Karpas-422 (cell line): ENCODE data around the gene SLC25A10. TPM values are rescaled to one million over a fixed set of nuclear protein-coding genes. Genes with fewer than 3 reads are reported as not detected.

Experiments
- DNase-seq: peaks from one replicate; pipeline ENCODE4 v3.0.0-alpha.2; 2015
- H2AFZ ChIP-seq: fragments of 200-600 bp; sonication (generic); 2 replicates; pipeline ENCODE4 v1.6.1; 2014; ENCODE audit warnings: antibody characterized with exemption, low read length, mixed read lengths
- H3K27ac ChIP-seq: fragments of 200-600 bp; sonication (generic); 2 replicates; pipeline ENCODE4 v1.5.1; 2014; ENCODE audit warnings: mild to moderate bottlenecking, low read length, moderate library complexity
- H3K27me3 ChIP-seq: fragments of 200-600 bp; sonication (generic); 2 replicates; pipeline ENCODE4 v1.6.1; 2014; ENCODE audit warnings: low read length, mixed read lengths
- H3K36me3 ChIP-seq: fragments of 200-600 bp; sonication (generic); 2 replicates; pipeline ENCODE4 v1.6.1; 2014; ENCODE audit warnings: low read length, mixed read lengths; ENCODE audit not compliant: insufficient read depth
- H3K4me1 ChIP-seq: fragments of 200-600 bp; sonication (generic); 2 replicates; pipeline ENCODE4 v1.6.1; 2014; ENCODE audit warnings: mild to moderate bottlenecking, low read length, mixed read lengths
- H3K4me2 ChIP-seq: fragments of 200-600 bp; sonication (generic); 2 replicates; pipeline ENCODE4 v1.6.1; 2014; ENCODE audit warnings: low read length, low read depth, mild to moderate bottlenecking; ENCODE audit not compliant: poor library complexity, severe bottlenecking
- H3K4me3 ChIP-seq: fragments of 200-600 bp; sonication (generic); 2 replicates; pipeline ENCODE4 v1.5.1; 2014; ENCODE audit warnings: mild to moderate bottlenecking, antibody characterized with exemption, low read length, mixed read lengths
- H3K79me2 ChIP-seq: fragments of 200-600 bp; sonication (generic); 2 replicates; pipeline ENCODE4 v1.6.1; 2014; ENCODE audit warnings: mild to moderate bottlenecking, low read length, mixed read lengths
- H3K9ac ChIP-seq: fragments of 200-600 bp; sonication (generic); 2 replicates; pipeline ENCODE4 v1.6.0; 2014; ENCODE audit warnings: low read length
- H3K9me2 ChIP-seq: fragments of 200-600 bp; sonication (generic), shearing (Covaris generic); replicated peaks from 2 replicates; pipeline ENCODE4 v1.6.0; 2014; ENCODE audit warnings: mild to moderate bottlenecking, low read length, moderate library complexity; ENCODE audit not compliant: insufficient read depth
- H3K9me3 ChIP-seq: fragments of 300-700, 200-600 bp; sonication (generic); 2 replicates; pipeline ENCODE4 v1.6.1; 2014; ENCODE audit warnings: low read length, mixed read lengths
- H4K20me1 ChIP-seq: fragments of 200-600 bp; sonication (generic); 2 replicates; pipeline ENCODE4 v1.6.1; 2014; ENCODE audit warnings: mild to moderate bottlenecking, antibody characterized with exemption, low read length, low read depth; ENCODE audit not compliant: insufficient read depth
- small RNA-seq: library from RNA; depleted of rRNA; stranded (forward); fragments of <200 nt; gene quantifications from one replicate; pipeline ENCODE3, GENCODE V24; 2014
- total RNA-seq: library from RNA; depleted of rRNA; stranded (reverse); fragments of >200 nt; shearing (Covaris generic); gene quantifications from 2 replicates; pipeline ENCODE4 v1.2.3, GENCODE V29; 2014; ENCODE audit warnings: low replicate concordance; rRNA removed

SLC25A10 gene
- total RNA-seq, 1 experiment from 2014 or later, result 8.6 TPM

DNA sequence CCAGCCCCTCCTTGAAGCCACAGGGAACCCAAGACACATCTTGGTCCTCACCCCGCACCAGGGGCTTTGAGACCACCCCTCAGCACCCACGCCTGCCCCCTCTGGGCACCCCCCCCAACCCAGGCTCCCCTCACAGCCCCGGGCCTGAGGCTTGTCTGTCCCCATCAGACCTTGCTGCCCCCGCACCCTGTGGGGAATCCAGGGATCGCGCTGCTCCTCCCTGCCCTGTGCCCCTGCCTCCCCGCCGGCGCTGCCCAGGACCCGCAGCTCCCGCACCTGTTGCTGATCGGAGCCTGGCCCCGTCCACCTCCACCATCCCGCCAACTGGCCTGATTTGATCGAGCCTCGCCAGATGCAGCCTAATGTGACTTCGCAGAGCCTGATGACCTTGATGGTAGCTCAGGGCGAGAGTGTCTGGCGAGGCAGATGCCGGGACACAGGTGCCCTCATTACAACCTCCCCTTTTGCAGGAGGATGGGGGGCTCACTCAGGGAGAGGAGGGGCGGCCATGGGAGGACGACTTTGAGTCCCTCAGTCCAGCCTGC is 29.0 kb downstream of the SLC25A10 start:
- DNase-seq, result no peak
- no peak overlapping the region for H3K27ac ChIP-seq
- H4K20me1 ChIP-seq, result no peaks in the 10 kb centered on the region
- H3K4me2 ChIP-seq, result no peak overlapping the region
- H3K27me3 ChIP-seq, result no peaks in the 10 kb centered on the region
- H3K9ac ChIP-seq, result no peak overlapping the region
- no peak overlapping the region for H2AFZ ChIP-seq
- no peaks in the 10 kb centered on the region for H3K79me2 ChIP-seq
- H3K36me3 ChIP-seq, result no peaks in the 10 kb centered on the region
- H3K4me3 ChIP-seq, result no peak overlapping the region
- no peaks in the 10 kb centered on the region for H3K9me3 ChIP-seq
- no peaks in the 10 kb centered on the region for H3K9me2 ChIP-seq
- H3K4me1 ChIP-seq, result no peaks in the 10 kb centered on the region

GRCh38 chr17:81741594-81742452 is 29.7 kb downstream of the SLC25A10 start:
- DNase-seq, result no peak
- H3K36me3 ChIP-seq, result no peaks in the 10 kb centered on the region
- no peak overlapping the region for H3K4me3 ChIP-seq
- no peaks in the 10 kb centered on the region for H3K9me3 ChIP-seq
- H3K27me3 ChIP-seq, result no peaks in the 10 kb centered on the region
- no peak overlapping the region for H3K27ac ChIP-seq
- no peaks in the 10 kb centered on the region for H4K20me1 ChIP-seq
- no peak overlapping the region for H3K9ac ChIP-seq
- no peak overlapping the region for H2AFZ ChIP-seq
- H3K79me2 ChIP-seq, result no peaks in the 10 kb centered on the region
- H3K4me1 ChIP-seq, result no peaks in the 10 kb centered on the region
- H3K4me2 ChIP-seq, result no peak overlapping the region
- no peaks in the 10 kb centered on the region for H3K9me2 ChIP-seq

Small RNA genes lying within 50 kb of the gene (small RNA-seq; reads per million reads assigned to genes)
- gene MIR6786, result not detected

Other genes with a start within 250 kb of the SLC25A10 start
- gene ACTG1, start 199.5 kb upstream of the SLC25A10 start, total RNA-seq, result 2,634 and 2,913 TPM in 2 replicates
- gene FSCN2, start 183.9 kb upstream of the SLC25A10 start, total RNA-seq, result 0.63 and 1.2 TPM in 2 replicates
- 14.8 and 30.9 TPM in 2 replicates for gene FAAP100, start 159.9 kb upstream of the SLC25A10 start, total RNA-seq
- gene NPLOC4, start 75.2 kb upstream of the SLC25A10 start, total RNA-seq, result 32.4 and 50.3 TPM in 2 replicates
- 1.5 and 1.7 TPM in 2 replicates for gene TSPAN10, start 75.1 kb upstream of the SLC25A10 start, total RNA-seq
- 1.6 and 2.7 TPM in 2 replicates for gene PDE6G, start 55.7 kb upstream of the SLC25A10 start, total RNA-seq
- gene OXLD1, start 45.7 kb upstream of the SLC25A10 start, total RNA-seq, result 78.7 and 122 TPM in 2 replicates
- 8.1 and 31.9 TPM in 2 replicates for gene CCDC137, start 45.5 kb upstream of the SLC25A10 start, total RNA-seq
- 22.4 and 40.7 TPM in 2 replicates for gene ARL16, start 28.5 kb upstream of the SLC25A10 start, total RNA-seq
- gene HGS, start 28.3 kb upstream of the SLC25A10 start, total RNA-seq, result 57.2 and 90.1 TPM in 2 replicates
- gene MRPL12, start 8.9 kb upstream of the SLC25A10 start, total RNA-seq, result 13.6 and 39.8 TPM in 2 replicates
- not detected in 2 replicates for gene GCGR, start 91.9 kb downstream of the SLC25A10 start, total RNA-seq
- 55.9 and 99.9 TPM in 2 replicates for gene MCRIP1, start 121.0 kb downstream of the SLC25A10 start, total RNA-seq
- gene PPP1R27, start 122.8 kb downstream of the SLC25A10 start, total RNA-seq, result 0.25 TPM in 1 of 2 replicates, not detected in the other
- 175 and 263 TPM in 2 replicates for gene P4HB, start 148.3 kb downstream of the SLC25A10 start, total RNA-seq
- gene ARHGDIA, start 159.1 kb downstream of the SLC25A10 start, total RNA-seq, result 68.5 and 119 TPM in 2 replicates
- gene ALYREF, start 179.3 kb downstream of the SLC25A10 start, total RNA-seq, result 70.1 and 191 TPM in 2 replicates
- gene ANAPC11, start 179.4 kb downstream of the SLC25A10 start, total RNA-seq, result 87.1 and 132 TPM in 2 replicates
- 0.07 TPM in 1 of 2 replicates, not detected in the other for gene NPB, start 190.0 kb downstream of the SLC25A10 start, total RNA-seq
- gene PCYT2, start 199.1 kb downstream of the SLC25A10 start, total RNA-seq, result 20.9 and 72.3 TPM in 2 replicates
- gene SIRT7, start 205.9 kb downstream of the SLC25A10 start, total RNA-seq, result 19.6 and 33.7 TPM in 2 replicates
- gene MAFG, start 215.5 kb downstream of the SLC25A10 start, total RNA-seq, result 10.9 and 14.9 TPM in 2 replicates
- gene PYCR1, start 225.0 kb downstream of the SLC25A10 start, total RNA-seq, result not detected in 2 replicates
- gene MYADML2, start 234.9 kb downstream of the SLC25A10 start, total RNA-seq, result not detected in 2 replicates
- gene NOTUM, start 248.9 kb downstream of the SLC25A10 start, total RNA-seq, result not detected in 2 replicates